Vagina (tissue), 2 donors: Measurements from ENCODE around the gene KIAA0513. TPM values are rescaled to one million over a fixed set of nuclear protein-coding genes. Genes with fewer than 3 reads are reported as not detected.

Source experiments
- DNase-seq, 2 donors: peaks; one replicate each; pipeline ENCODE4 v3.0.0-alpha.2; 2017; ENCODE audit errors: extremely low spot score in 2 of 2
- H3K27ac ChIP-seq: fragments of 200-600 bp; sonication (generic); one replicate; pipeline ENCODE4 v1.5.1; 2019
- H3K27me3 ChIP-seq: fragments of 200-600 bp; sonication (generic); one replicate; pipeline ENCODE4 v1.5.1; 2019
- H3K36me3 ChIP-seq, 2 donors: fragments of 200-600 bp; sonication (generic); one replicate each; pipeline ENCODE4 v1.5.1; 2017 to 2019
- H3K4me1 ChIP-seq: fragments of 200-600 bp; sonication (generic); one replicate; pipeline ENCODE4 v1.5.1; 2019
- H3K4me3 ChIP-seq, 2 donors: fragments of 200-600 bp; sonication (generic); 1 replicate in 1 of 2; 2 replicates in 1 of 2; pipeline ENCODE4 v1.5.1; 2016 to 2019
- H3K9me3 ChIP-seq: fragments of 200-600 bp; sonication (generic); one replicate; pipeline ENCODE4 v1.5.1; 2019
- CTCF ChIP-seq, 3 experiments: fragments of 450-650 bp in 2 of 3; fragments of 200-600 bp in 1 of 3; sonication (generic) in 1 of 3; IDR thresholded peaks; one replicate each; pipeline ENCODE4 v1.5.1; 2017 to 2019; ENCODE audit warnings: antibody characterized with exemption in 3 of 3, mild to moderate bottlenecking in 2 of 3, moderate library complexity in 2 of 3
- POLR2A ChIP-seq, 2 donors: fragments of 450-650 bp; IDR thresholded peaks; one replicate each; pipeline ENCODE4 v1.6.1; 2017; ENCODE audit warnings: antibody characterized with exemption in 2 of 2, mild to moderate bottlenecking in 2 of 2, moderate library complexity in 2 of 2
- POLR2AphosphoS5 ChIP-seq, 2 donors: sonication (generic); formaldehyde crosslinking; IDR thresholded peaks; one replicate each; pipeline ENCODE4 v1.9.0; 2017; ENCODE audit warnings: antibody characterized with exemption in 2 of 2, mild to moderate bottlenecking in 2 of 2, low read depth in 1 of 2; ENCODE audit not compliant: insufficient read depth in 1 of 2
- intact Hi-C: fragments of 100-400 bp; cut with DNase I; formaldehyde crosslinking; loops from one replicate; pipeline ENCODE4 v1.15.1; 2023
- total RNA-seq: library from RNA; depleted of rRNA; stranded (reverse); fragments of >200 nt; gene quantifications from one replicate; pipeline ENCODE4 v1.2.3, GENCODE V29; 2016

Gene KIAA0513
- total RNA-seq, 1 donor from 2014 or later, result 26.8 TPM

GRCh38 chr16:85007496-85008214, 19.9 kb upstream of the KIAA0513 start:
- DNase-seq, result no peak
- no peak overlapping the region for H3K4me3 ChIP-seq
- intact Hi-C loops, result no loop called here
- H3K4me1 ChIP-seq, result peaks cover 87% of the 10 kb centered on the region
- H3K27ac ChIP-seq, result peak overlapping the region; percentile 88
- no peaks in the 10 kb centered on the region for H3K9me3 ChIP-seq
- TF ChIP-seq POLR2AphosphoS5 (IDR thresholded peaks at IDR 0.05; ENCODE audit: insufficient read depth in 1 of 2, low read depth in 1 of 2) (no peak), CTCF (IDR thresholded peaks at IDR 0.05) (no peak), POLR2A (IDR thresholded peaks at IDR 0.05) (no peak)
- H3K36me3 ChIP-seq, result no peaks in the 10 kb centered on the region
- H3K27me3 ChIP-seq, result no peaks in the 10 kb centered on the region

- H3K4me1 ChIP-seq, result peaks cover 81% of the 10 kb centered on the region
- no peak overlapping the region for H3K4me3 ChIP-seq
- peak overlapping the region; percentile 88 for H3K27ac ChIP-seq
- H3K36me3 ChIP-seq, result no peaks in the 10 kb centered on the region
- H3K9me3 ChIP-seq, result no peaks in the 10 kb centered on the region
- no peaks in the 10 kb centered on the region for H3K27me3 ChIP-seq
- DNase-seq, result no peak
- TF ChIP-seq POLR2A (IDR thresholded peaks at IDR 0.05) (no peak), CTCF (IDR thresholded peaks at IDR 0.05) (no peak), POLR2AphosphoS5 (IDR thresholded peaks at IDR 0.05; ENCODE audit: insufficient read depth in 1 of 2, low read depth in 1 of 2) (no peak)
- intact Hi-C loops, result no loop called here
Observed at GRCh38 chr16:85008271-85008670, 19.3 kb upstream of the KIAA0513 start.

- Histone ChIP-seq H3K27ac (peak overlapping the region; percentile 97), H3K27me3 (no peaks in the 10 kb centered on the region), H3K4me1 (peaks cover 59% of the 10 kb centered on the region), H3K36me3 (no peaks in the 10 kb centered on the region), H3K9me3 (no peaks in the 10 kb centered on the region), H3K4me3 (peak overlapping the region; percentile 78 to 87)
- TF ChIP-seq POLR2AphosphoS5 (IDR thresholded peaks at IDR 0.05; ENCODE audit: insufficient read depth in 1 of 2, low read depth in 1 of 2) (no peak), CTCF (IDR thresholded peaks at IDR 0.05) (no peak), POLR2A (IDR thresholded peaks at IDR 0.05) (no peak)
- DNase-seq, result no peak
- intact Hi-C loops, result no loop called here
Observed at GRCh38 chr16:85010446-85010930, 17.1 kb upstream of the KIAA0513 start.

- Histone ChIP-seq H3K27ac (peak within 1 kb of the TSS; percentile 97), H3K4me3 (peak within 1 kb of the TSS; percentile 78 to 87), H3K4me1 (peaks cover 52% of the 10 kb centered on the region), H3K9me3 (no peaks in the 10 kb centered on the region), H3K36me3 (no peaks in the 10 kb centered on the region), H3K27me3 (no peaks in the 10 kb centered on the region)
- TF ChIP-seq POLR2A (IDR thresholded peaks at IDR 0.05) (peak in 1 of 2 donors; percentile 90), POLR2AphosphoS5 (IDR thresholded peaks at IDR 0.05; ENCODE audit: insufficient read depth in 1 of 2, low read depth in 1 of 2) (peak; percentile 77 to 98), CTCF (IDR thresholded peaks at IDR 0.05) (peak in 1 of 3 experiments; percentile 19)
- intact Hi-C loops, result no loop called here
- no peak for DNase-seq
Observed at GRCh38 chr16:85010931-85011845, 16.4 kb upstream of the KIAA0513 start, which contains the start of gene ZDHHC7. TSS of gene ZDHHC7 (minus strand) at chr16:85011535. CDS start at chr16:84990618, 20,917 bp downstream.
